ENCODE data around the gene NOTCH3. TPM values are rescaled to one million over a fixed set of nuclear protein-coding genes. Genes with fewer than 3 reads are reported as not detected.
A peak's percentile ranks its signal among the peaks of the same experiment; 100 is the strongest.

The NOTCH3 gene
- total RNA-seq, 4 donors from 2014 or later: 19.1 to 54.8 (median 35.4) TPM

GRCh38 chr19:15178629-15179308 lies 22.0 kb downstream of the NOTCH3 start:
- H3K27me3 ChIP-seq: peaks cover 29% of the 10 kb centered on the region
- ATAC-seq: no peak
- no peak overlapping the region for H3K27ac ChIP-seq
- 93 to 100% methylated on average over 1 to 2 of the region's 33 CpGs for WGBS, 2 donors (ENCODE audit: low coverage in 1 of 2)
- peaks cover 0 to 11% (median 0%) of the 10 kb centered on the region in 3 donors for H3K4me1 ChIP-seq
- no peak overlapping the region for H3K4me3 ChIP-seq
- no peaks in the 10 kb centered on the region for H3K9me3 ChIP-seq
- TF ChIP-seq POLR2A (IDR thresholded peaks at IDR 0.05) (no peak), POLR2AphosphoS5 (IDR thresholded peaks at IDR 0.05) (no peak), CTCF (IDR thresholded peaks at IDR 0.05) (no peak), EP300 (IDR thresholded peaks at IDR 0.05) (no peak)
- H3K36me3 ChIP-seq: no peaks in the 10 kb centered on the region

- 7 to 11% methylated on average over 16 to 20 of the region's 92 CpGs for WGBS, 2 donors (ENCODE audit: low coverage in 1 of 2)
- peak; percentile 90 for ATAC-seq
- peak overlapping the region in 1 of 2 donors; percentile 43 for H3K4me3 ChIP-seq
These were observed 23.3 kb downstream of the NOTCH3 start for GRCh38 chr19:15177269-15178116.

GRCh38 chr19:15175609-15176008 lies 25.2 kb downstream of the NOTCH3 start:
- H3K27ac ChIP-seq: no peak overlapping the region
- no peaks in the 10 kb centered on the region for H3K36me3 ChIP-seq
- WGBS, 2 donors (ENCODE audit: low coverage in 1 of 2): 70 to 89% methylated on average over 1 to 3 of the region's 3 CpGs
- peaks cover 31% of the 10 kb centered on the region for H3K27me3 ChIP-seq
- TF ChIP-seq POLR2A (IDR thresholded peaks at IDR 0.05): no peak
- TF ChIP-seq POLR2AphosphoS5 (IDR thresholded peaks at IDR 0.05): no peak
- no peak for TF ChIP-seq EP300 (IDR thresholded peaks at IDR 0.05)
- no peak for TF ChIP-seq CTCF (IDR thresholded peaks at IDR 0.05)
- H3K4me3 ChIP-seq: no peak overlapping the region
- no peaks in the 10 kb centered on the region for H3K9me3 ChIP-seq
- H3K4me1 ChIP-seq: peaks cover 0 to 11% (median 0%) of the 10 kb centered on the region in 3 donors
- no peak for ATAC-seq

More at GRCh38 chr19:15177269-15178116, 23.3 kb downstream of the NOTCH3 start:
- TF ChIP-seq POLR2A (IDR thresholded peaks at IDR 0.05): no peak
- no peak for TF ChIP-seq POLR2AphosphoS5 (IDR thresholded peaks at IDR 0.05)
- TF ChIP-seq CTCF (IDR thresholded peaks at IDR 0.05): peak in 3 of 4 experiments; percentile 97 to 99 (median 99)
- no peak for TF ChIP-seq EP300 (IDR thresholded peaks at IDR 0.05)
- Histone ChIP-seq H3K9me3 (no peaks in the 10 kb centered on the region), H3K27me3 (peaks cover 29% of the 10 kb centered on the region), H3K27ac (no peak overlapping the region), H3K4me1 (peaks cover 0 to 11% (median 0%) of the 10 kb centered on the region in 3 donors), H3K36me3 (no peaks in the 10 kb centered on the region)

GRCh38 chr19:15173746-15174404 lies 26.9 kb downstream of the NOTCH3 start:
- TF ChIP-seq EP300 (IDR thresholded peaks at IDR 0.05) (no peak), CTCF (IDR thresholded peaks at IDR 0.05) (no peak), POLR2AphosphoS5 (IDR thresholded peaks at IDR 0.05) (no peak), POLR2A (IDR thresholded peaks at IDR 0.05) (no peak)
- H3K27me3 ChIP-seq: peaks cover 19% of the 10 kb centered on the region
- no peaks in the 10 kb centered on the region for H3K36me3 ChIP-seq
- no peaks in the 10 kb centered on the region for H3K9me3 ChIP-seq
- H3K27ac ChIP-seq: no peak overlapping the region
- ATAC-seq: no peak
- H3K4me1 ChIP-seq: peaks cover 0 to 11% (median 0%) of the 10 kb centered on the region in 3 donors
- H3K4me3 ChIP-seq: no peak overlapping the region
- WGBS, 2 donors (ENCODE audit: low coverage in 1 of 2): 98 to 100% methylated on average over 1 to 16 of the region's 37 CpGs

Data from gastroesophageal sphincter (tissue), 4 donors.